OCI-LY3 (cell line): ENCODE data around the gene CIB1.

Experiments used
- CTCF ChIP-seq: fragments of 200-600, 300-600 bp; sonication (generic); IDR thresholded peaks from 2 replicates; pipeline ENCODE4 v1.5.1; 2014; ENCODE audit warnings: antibody characterized with exemption, low read length, low read depth
- EZH2phosphoT487 ChIP-seq: fragments of 200-600 bp; shearing (Covaris generic); IDR thresholded peaks from 2 replicates; pipeline ENCODE4 v1.6.1; 2018; ENCODE audit warnings: antibody characterized with exemption, mixed run types, low read depth

GRCh38 chr15:90203473-90203872, 30.3 kb downstream of the CIB1 start:
- no peak for TF ChIP-seq CTCF
- TF ChIP-seq EZH2phosphoT487 = no peak
